HEK293 (cell line): ENCODE results near the gene CRABP2.

ENCODE experiments used
- BCL11B ChIP-seq: fragments of 450-650 bp; formaldehyde crosslinking; IDR thresholded peaks from 2 replicates; pipeline ENCODE4 v1.5.1; 2016; ENCODE audit warnings: low read depth, missing biosample characterization, missing genetic modification characterization
- GLIS2 ChIP-seq: fragments of 450-650 bp; formaldehyde crosslinking; IDR thresholded peaks from 2 replicates; pipeline ENCODE4 v1.5.1; 2016; ENCODE audit warnings: missing biosample characterization, missing genetic modification characterization
- IKZF3 ChIP-seq: fragments of 450-650 bp; IDR thresholded peaks from 2 replicates; pipeline ENCODE4 v1.5.0; 2018; ENCODE audit warnings: missing biosample characterization, mild to moderate bottlenecking, missing genetic modification characterization, moderate library complexity
- KLF1 ChIP-seq: fragments of 450-650 bp; formaldehyde crosslinking; IDR thresholded peaks from 2 replicates; pipeline ENCODE4 v1.5.1; 2016; ENCODE audit warnings: missing biosample characterization, missing genetic modification characterization
- KLF10 ChIP-seq: fragments of 450-650 bp; IDR thresholded peaks from 2 replicates; pipeline ENCODE4 v1.5.1; 2018; ENCODE audit warnings: missing biosample characterization, mild to moderate bottlenecking, missing genetic modification characterization
- KLF9 ChIP-seq: fragments of 450-650 bp; formaldehyde crosslinking; IDR thresholded peaks from 2 replicates; pipeline ENCODE4 v1.5.1; 2016; ENCODE audit warnings: missing biosample characterization, missing genetic modification characterization, low read depth
- MZF1 ChIP-seq: fragments of 450-650 bp; formaldehyde crosslinking; IDR thresholded peaks from 2 replicates; pipeline ENCODE4 v1.5.1; 2017; ENCODE audit warnings: missing biosample characterization, missing genetic modification characterization, borderline replicate concordance
- SP3 ChIP-seq: fragments of 450-650 bp; formaldehyde crosslinking; IDR thresholded peaks from 2 replicates; pipeline ENCODE4 v1.5.1; 2016; ENCODE audit warnings: missing biosample characterization, missing genetic modification characterization
- TCF7L2 ChIP-seq: IDR thresholded peaks from 2 replicates; pipeline ENCODE4 v1.6.1; 2011; ENCODE audit warnings: low read depth, mild to moderate bottlenecking, inconsistent platforms, low read length, moderate library complexity, borderline replicate concordance
- TRIM28 ChIP-seq: IDR thresholded peaks from 2 replicates; pipeline ENCODE4 v1.6.1; 2011; ENCODE audit warnings: low read length, control low read depth, borderline replicate concordance
- YY2 ChIP-seq: fragments of 450-650 bp; formaldehyde crosslinking; IDR thresholded peaks from 2 replicates; pipeline ENCODE4 v1.5.1; 2016; ENCODE audit warnings: missing biosample characterization, missing genetic modification characterization
- ZNF112 ChIP-seq: fragments of 450-650 bp; formaldehyde crosslinking; IDR thresholded peaks from 2 replicates; pipeline ENCODE4 v1.5.0; 2017; ENCODE audit warnings: missing biosample characterization, missing genetic modification characterization
- ZNF132 ChIP-seq: fragments of 450-650 bp; formaldehyde crosslinking; IDR thresholded peaks from 2 replicates; pipeline ENCODE4 v1.5.1; 2017; ENCODE audit warnings: missing biosample characterization, missing genetic modification characterization, borderline replicate concordance
- ZNF157 ChIP-seq: fragments of 450-650 bp; formaldehyde crosslinking; IDR thresholded peaks from 2 replicates; pipeline ENCODE4 v1.5.1; 2016; ENCODE audit warnings: missing biosample characterization, missing genetic modification characterization
- ZNF184 ChIP-seq: fragments of 450-650 bp; IDR thresholded peaks from 2 replicates; pipeline ENCODE4 v1.5.1; 2018; ENCODE audit warnings: missing biosample characterization, mild to moderate bottlenecking, missing genetic modification characterization
- ZNF24 ChIP-seq: fragments of 450-650 bp; formaldehyde crosslinking; IDR thresholded peaks from 2 replicates; pipeline ENCODE4 v1.5.1; 2016; ENCODE audit warnings: missing biosample characterization, missing genetic modification characterization
- ZNF324 ChIP-seq: fragments of 450-650 bp; formaldehyde crosslinking; IDR thresholded peaks from 2 replicates; pipeline ENCODE4 v1.5.1; 2016; ENCODE audit warnings: missing biosample characterization, missing genetic modification characterization
- ZNF354C ChIP-seq: fragments of 450-650 bp; formaldehyde crosslinking; IDR thresholded peaks from 2 replicates; pipeline ENCODE4 v1.5.1; 2016; ENCODE audit warnings: missing biosample characterization, missing genetic modification characterization, low read depth, borderline replicate concordance
- ZNF501 ChIP-seq: fragments of 450-650 bp; formaldehyde crosslinking; IDR thresholded peaks from 2 replicates; pipeline ENCODE4 v1.5.1; 2016; ENCODE audit warnings: missing biosample characterization, missing genetic modification characterization
- ZNF626 ChIP-seq: fragments of 450-650 bp; sonication (Bioruptor Pico); formaldehyde crosslinking; IDR thresholded peaks from 2 replicates; pipeline ENCODE4 v1.5.1; 2018; ENCODE audit warnings: missing biosample characterization, missing genetic modification characterization, inconsistent platforms
- ZNF654 ChIP-seq: fragments of 450-650 bp; formaldehyde crosslinking; IDR thresholded peaks from 2 replicates; pipeline ENCODE4 v1.5.1; 2016; ENCODE audit warnings: low read depth, missing biosample characterization, missing genetic modification characterization
- ZNF664 ChIP-seq: fragments of 450-650 bp; formaldehyde crosslinking; IDR thresholded peaks from 2 replicates; pipeline ENCODE4 v1.5.1; 2016; ENCODE audit warnings: missing biosample characterization, missing genetic modification characterization
- ZSCAN30 ChIP-seq: fragments of 450-650 bp; IDR thresholded peaks from 2 replicates; pipeline ENCODE4 v1.5.1; 2018; ENCODE audit warnings: missing biosample characterization, mild to moderate bottlenecking, missing genetic modification characterization, moderate library complexity
- TF ChIP-seq, protein P1 (sequence below): fragments of 450-650 bp; formaldehyde crosslinking; IDR thresholded peaks from 2 replicates; pipeline ENCODE4 v1.5.1; 2016; ENCODE audit warnings: missing biosample characterization, missing genetic modification characterization
- TF ChIP-seq, protein P2 (sequence below): fragments of 450-650 bp; formaldehyde crosslinking; IDR thresholded peaks from 2 replicates; pipeline ENCODE4 v1.5.1; 2016; ENCODE audit warnings: missing biosample characterization, missing genetic modification characterization, borderline replicate concordance
- TF ChIP-seq, protein P3 (sequence below): fragments of 450-650 bp; formaldehyde crosslinking; IDR thresholded peaks from 2 replicates; pipeline ENCODE4 v1.5.1; 2016; ENCODE audit warnings: missing biosample characterization, missing genetic modification characterization
- TF ChIP-seq, protein P4 (sequence below): fragments of 450-650 bp; formaldehyde crosslinking; IDR thresholded peaks from 2 replicates; pipeline ENCODE4 v1.5.1; 2016; ENCODE audit warnings: missing biosample characterization, missing genetic modification characterization
- TF ChIP-seq, protein P5 (sequence below): fragments of 450-650 bp; formaldehyde crosslinking; IDR thresholded peaks from 2 replicates; pipeline ENCODE4 v1.5.1; 2016; ENCODE audit warnings: missing biosample characterization, missing genetic modification characterization

Gene CRABP2

DNA sequence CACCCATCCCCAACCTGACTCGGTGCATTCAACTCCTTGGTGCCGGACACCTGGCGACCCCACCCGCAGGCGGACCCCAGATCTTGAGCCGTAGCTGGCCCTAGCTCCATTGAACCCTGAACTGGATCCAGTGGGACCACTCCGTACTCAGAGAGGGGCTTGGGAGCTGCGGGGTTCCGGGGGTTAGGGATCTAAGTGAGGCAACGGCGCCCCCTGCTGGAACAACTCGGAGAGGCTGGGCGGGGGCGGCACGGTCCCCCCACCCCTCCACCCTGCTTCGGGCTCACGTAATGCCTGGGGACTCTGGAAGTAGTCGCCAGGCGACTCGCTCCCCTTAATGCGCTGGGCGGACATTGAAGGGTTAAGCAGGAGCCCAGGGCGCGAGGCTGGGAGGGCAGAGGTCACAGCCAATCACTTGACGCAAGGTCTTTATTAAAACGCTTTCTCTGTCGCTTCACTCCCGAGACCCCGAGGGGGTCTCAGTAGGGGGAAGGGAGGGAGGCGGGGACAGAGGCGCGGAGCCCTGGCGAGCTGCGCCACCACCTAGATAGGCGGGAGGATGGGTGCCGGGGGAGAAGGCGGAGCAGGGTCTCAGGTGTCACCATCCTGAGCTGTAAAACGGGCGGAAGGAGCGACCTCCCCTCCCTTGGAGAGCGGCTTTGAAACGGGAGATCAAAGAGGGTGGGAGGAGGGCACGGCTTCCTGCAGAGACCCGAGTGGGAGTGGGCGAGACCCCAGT lies 704 bp upstream of the CRABP2 start (continued):
- TF ChIP-seq GLIS2 (tag by site-specific recombination) (peak; percentile 90), MZF1 (peak; percentile 90), ZNF664 (tag by site-specific recombination) (no peak), ZNF157 (0 out of 2 replicates have a peak, but pooled peaks have one; percentile 7), ZNF654 (tag by site-specific recombination) (peak; percentile 86), KLF1 (tag by site-specific recombination) (peak; percentile 44), BCL11B (peak; percentile 63), SP3 (tag by site-specific recombination) (peak; percentile 65; the same call in 1 of the 2 replicates), TRIM28 (peak; percentile 45; the same call in 1 of the 2 replicates), ZNF24 (no peak; the same call in 1 of the 2 replicates), ZSCAN30 (peak; percentile 65; the same call in 1 of the 2 replicates), ZNF501 (tag by site-specific recombination) (peak; percentile 85), KLF10 (peak; percentile 61; the same call in 1 of the 2 replicates), ZNF626 (no peak), KLF9 (tag by site-specific recombination) (peak; percentile 57), ZNF354C (tag by site-specific recombination) (no peak), ZNF184 (tag by site-specific recombination) (no peak; the same call in 1 of the 2 replicates), ZNF112 (no peak), ZNF324 (tag by site-specific recombination) (peak; percentile 73), ZNF132 (tag by site-specific recombination) (no peak), YY2 (tag by site-specific recombination) (no peak), TCF7L2 (peak; percentile 95), IKZF3 (peak; percentile 66)
- TF ChIP-seq, protein P1, sequence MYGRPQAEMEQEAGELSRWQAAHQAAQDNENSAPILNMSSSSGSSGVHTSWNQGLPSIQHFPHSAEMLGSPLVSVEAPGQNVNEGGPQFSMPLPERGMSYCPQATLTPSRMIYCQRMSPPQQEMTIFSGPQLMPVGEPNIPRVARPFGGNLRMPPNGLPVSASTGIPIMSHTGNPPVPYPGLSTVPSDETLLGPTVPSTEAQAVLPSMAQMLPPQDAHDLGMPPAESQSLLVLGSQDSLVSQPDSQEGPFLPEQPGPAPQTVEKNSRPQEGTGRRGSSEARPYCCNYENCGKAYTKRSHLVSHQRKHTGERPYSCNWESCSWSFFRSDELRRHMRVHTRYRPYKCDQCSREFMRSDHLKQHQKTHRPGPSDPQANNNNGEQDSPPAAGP (tag by site-specific recombination), result peak; percentile 71
- TF ChIP-seq, protein P2, sequence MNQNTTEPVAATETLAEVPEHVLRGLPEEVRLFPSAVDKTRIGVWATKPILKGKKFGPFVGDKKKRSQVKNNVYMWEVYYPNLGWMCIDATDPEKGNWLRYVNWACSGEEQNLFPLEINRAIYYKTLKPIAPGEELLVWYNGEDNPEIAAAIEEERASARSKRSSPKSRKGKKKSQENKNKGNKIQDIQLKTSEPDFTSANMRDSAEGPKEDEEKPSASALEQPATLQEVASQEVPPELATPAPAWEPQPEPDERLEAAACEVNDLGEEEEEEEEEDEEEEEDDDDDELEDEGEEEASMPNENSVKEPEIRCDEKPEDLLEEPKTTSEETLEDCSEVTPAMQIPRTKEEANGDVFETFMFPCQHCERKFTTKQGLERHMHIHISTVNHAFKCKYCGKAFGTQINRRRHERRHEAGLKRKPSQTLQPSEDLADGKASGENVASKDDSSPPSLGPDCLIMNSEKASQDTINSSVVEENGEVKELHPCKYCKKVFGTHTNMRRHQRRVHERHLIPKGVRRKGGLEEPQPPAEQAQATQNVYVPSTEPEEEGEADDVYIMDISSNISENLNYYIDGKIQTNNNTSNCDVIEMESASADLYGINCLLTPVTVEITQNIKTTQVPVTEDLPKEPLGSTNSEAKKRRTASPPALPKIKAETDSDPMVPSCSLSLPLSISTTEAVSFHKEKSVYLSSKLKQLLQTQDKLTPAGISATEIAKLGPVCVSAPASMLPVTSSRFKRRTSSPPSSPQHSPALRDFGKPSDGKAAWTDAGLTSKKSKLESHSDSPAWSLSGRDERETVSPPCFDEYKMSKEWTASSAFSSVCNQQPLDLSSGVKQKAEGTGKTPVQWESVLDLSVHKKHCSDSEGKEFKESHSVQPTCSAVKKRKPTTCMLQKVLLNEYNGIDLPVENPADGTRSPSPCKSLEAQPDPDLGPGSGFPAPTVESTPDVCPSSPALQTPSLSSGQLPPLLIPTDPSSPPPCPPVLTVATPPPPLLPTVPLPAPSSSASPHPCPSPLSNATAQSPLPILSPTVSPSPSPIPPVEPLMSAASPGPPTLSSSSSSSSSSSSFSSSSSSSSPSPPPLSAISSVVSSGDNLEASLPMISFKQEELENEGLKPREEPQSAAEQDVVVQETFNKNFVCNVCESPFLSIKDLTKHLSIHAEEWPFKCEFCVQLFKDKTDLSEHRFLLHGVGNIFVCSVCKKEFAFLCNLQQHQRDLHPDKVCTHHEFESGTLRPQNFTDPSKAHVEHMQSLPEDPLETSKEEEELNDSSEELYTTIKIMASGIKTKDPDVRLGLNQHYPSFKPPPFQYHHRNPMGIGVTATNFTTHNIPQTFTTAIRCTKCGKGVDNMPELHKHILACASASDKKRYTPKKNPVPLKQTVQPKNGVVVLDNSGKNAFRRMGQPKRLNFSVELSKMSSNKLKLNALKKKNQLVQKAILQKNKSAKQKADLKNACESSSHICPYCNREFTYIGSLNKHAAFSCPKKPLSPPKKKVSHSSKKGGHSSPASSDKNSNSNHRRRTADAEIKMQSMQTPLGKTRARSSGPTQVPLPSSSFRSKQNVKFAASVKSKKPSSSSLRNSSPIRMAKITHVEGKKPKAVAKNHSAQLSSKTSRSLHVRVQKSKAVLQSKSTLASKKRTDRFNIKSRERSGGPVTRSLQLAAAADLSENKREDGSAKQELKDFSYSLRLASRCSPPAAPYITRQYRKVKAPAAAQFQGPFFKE (tag by site-specific recombination), result peak; percentile 58; the same call in 1 of the 2 replicates
- TF ChIP-seq, protein P3, sequence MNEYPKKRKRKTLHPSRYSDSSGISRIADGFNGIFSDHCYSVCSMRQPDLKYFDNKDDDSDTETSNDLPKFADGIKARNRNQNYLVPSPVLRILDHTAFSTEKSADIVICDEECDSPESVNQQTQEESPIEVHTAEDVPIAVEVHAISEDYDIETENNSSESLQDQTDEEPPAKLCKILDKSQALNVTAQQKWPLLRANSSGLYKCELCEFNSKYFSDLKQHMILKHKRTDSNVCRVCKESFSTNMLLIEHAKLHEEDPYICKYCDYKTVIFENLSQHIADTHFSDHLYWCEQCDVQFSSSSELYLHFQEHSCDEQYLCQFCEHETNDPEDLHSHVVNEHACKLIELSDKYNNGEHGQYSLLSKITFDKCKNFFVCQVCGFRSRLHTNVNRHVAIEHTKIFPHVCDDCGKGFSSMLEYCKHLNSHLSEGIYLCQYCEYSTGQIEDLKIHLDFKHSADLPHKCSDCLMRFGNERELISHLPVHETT, result peak; percentile 82
- TF ChIP-seq, protein P4, sequence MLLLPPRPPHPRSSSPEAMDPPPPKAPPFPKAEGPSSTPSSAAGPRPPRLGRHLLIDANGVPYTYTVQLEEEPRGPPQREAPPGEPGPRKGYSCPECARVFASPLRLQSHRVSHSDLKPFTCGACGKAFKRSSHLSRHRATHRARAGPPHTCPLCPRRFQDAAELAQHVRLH, result no peak; the same call in 1 of the 2 replicates
- TF ChIP-seq, protein P5, sequence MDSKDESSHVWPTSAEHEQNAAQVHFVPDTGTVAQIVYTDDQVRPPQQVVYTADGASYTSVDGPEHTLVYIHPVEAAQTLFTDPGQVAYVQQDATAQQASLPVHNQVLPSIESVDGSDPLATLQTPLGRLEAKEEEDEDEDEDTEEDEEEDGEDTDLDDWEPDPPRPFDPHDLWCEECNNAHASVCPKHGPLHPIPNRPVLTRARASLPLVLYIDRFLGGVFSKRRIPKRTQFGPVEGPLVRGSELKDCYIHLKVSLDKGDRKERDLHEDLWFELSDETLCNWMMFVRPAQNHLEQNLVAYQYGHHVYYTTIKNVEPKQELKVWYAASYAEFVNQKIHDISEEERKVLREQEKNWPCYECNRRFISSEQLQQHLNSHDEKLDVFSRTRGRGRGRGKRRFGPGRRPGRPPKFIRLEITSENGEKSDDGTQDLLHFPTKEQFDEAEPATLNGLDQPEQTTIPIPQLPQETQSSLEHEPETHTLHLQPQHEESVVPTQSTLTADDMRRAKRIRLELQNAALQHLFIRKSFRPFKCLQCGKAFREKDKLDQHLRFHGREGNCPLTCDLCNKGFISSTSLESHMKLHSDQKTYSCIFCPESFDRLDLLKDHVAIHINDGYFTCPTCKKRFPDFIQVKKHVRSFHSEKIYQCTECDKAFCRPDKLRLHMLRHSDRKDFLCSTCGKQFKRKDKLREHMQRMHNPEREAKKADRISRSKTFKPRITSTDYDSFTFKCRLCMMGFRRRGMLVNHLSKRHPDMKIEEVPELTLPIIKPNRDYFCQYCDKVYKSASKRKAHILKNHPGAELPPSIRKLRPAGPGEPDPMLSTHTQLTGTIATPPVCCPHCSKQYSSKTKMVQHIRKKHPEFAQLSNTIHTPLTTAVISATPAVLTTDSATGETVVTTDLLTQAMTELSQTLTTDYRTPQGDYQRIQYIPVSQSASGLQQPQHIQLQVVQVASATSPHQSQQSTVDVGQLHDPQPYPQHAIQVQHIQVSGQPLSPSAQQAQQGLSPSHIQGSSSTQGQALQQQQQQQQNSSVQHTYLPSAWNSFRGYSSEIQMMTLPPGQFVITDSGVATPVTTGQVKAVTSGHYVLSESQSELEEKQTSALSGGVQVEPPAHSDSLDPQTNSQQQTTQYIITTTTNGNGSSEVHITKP (tag by site-specific recombination), result peak; percentile 49; the same call in 1 of the 2 replicates
